ENCODE results near the gene ARL11.

DNA sequence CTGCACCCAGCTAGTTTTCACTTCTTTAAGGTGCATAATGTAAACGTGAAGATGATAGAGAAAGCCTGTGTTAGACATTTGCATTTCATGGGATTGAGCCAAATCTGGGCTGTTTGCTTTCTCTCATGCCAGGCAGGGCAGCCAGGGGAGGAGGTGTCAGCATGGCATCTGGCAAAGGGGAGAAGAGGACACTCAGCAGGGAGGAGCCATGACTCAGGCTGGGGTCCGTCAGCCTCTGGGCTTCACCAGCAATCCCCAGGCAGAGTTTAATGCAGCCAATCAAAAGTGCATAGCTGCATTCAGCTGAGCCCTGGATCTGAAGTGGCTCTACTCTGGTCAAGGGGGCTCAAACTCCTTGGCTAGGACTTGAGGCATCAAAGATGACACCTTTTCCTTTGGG lies 39.5 kb downstream of the ARL11 start:
- TF ChIP-seq, protein P1, sequence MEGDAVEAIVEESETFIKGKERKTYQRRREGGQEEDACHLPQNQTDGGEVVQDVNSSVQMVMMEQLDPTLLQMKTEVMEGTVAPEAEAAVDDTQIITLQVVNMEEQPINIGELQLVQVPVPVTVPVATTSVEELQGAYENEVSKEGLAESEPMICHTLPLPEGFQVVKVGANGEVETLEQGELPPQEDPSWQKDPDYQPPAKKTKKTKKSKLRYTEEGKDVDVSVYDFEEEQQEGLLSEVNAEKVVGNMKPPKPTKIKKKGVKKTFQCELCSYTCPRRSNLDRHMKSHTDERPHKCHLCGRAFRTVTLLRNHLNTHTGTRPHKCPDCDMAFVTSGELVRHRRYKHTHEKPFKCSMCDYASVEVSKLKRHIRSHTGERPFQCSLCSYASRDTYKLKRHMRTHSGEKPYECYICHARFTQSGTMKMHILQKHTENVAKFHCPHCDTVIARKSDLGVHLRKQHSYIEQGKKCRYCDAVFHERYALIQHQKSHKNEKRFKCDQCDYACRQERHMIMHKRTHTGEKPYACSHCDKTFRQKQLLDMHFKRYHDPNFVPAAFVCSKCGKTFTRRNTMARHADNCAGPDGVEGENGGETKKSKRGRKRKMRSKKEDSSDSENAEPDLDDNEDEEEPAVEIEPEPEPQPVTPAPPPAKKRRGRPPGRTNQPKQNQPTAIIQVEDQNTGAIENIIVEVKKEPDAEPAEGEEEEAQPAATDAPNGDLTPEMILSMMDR (IDR thresholded peaks at IDR 0.05; ENCODE audit: low read depth, low read length), result no peak
- TF ChIP-seq EZH2phosphoT487 (IDR thresholded peaks at IDR 0.05; ENCODE audit: low read depth), result no peak

Data from OCI-LY3 (cell line).